Rectal smooth muscle tissue (tissue), 1 donor: ENCODE data around the gene COL17A1.

ENCODE experiments used
- H3K27ac ChIP-seq: one replicate; pipeline ENCODE4 v1.7.0; 2013; ENCODE audit warnings: low read depth, low read length, inconsistent platforms
- H3K27me3 ChIP-seq: one replicate; pipeline ENCODE4 v1.7.0; 2013; ENCODE audit warnings: low read length; ENCODE audit not compliant: control insufficient read depth, insufficient read depth
- H3K36me3 ChIP-seq: one replicate; pipeline ENCODE4 v1.7.0; 2013; ENCODE audit warnings: low read length; ENCODE audit not compliant: control insufficient read depth, insufficient read depth
- H3K4me1 ChIP-seq: one replicate; pipeline ENCODE4 v1.7.0; 2013; ENCODE audit warnings: low read length; ENCODE audit not compliant: control insufficient read depth, insufficient read depth
- H3K4me3 ChIP-seq: one replicate; pipeline ENCODE4 v1.7.0; 2013; ENCODE audit warnings: low read length
- H3K9ac ChIP-seq: one replicate; pipeline ENCODE4 v1.7.0; 2013; ENCODE audit warnings: low read length

Gene COL17A1

DNA sequence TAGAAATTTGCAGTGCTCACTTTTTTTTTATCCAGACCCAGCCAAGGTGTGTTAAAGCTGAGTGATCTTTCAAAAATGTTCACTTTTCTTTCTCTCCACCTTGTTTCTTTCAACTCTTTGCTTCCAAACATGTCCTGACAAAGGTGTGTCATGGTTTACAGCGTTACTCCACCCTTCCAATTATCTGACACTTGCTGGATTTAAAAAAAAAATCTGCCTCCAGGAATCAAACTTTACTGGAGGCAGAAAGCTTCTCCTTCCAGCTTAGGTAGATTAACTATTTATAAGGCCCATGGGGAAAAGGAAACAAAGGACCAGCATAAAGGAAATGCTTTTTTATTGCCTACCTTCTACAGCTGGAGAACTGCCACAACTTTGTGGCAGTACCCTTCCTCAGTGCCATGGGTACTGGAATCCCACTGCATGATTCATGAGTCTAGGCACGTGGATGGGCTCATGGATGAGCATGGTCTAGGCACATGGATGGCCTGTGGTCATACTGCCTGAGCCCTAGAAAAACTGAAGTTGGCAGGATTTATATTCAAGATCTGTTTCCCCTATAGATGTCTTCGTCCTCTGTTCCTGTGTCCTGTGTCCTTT is at the start of gene COL17A1:
Gene COL17A1 (minus strand): TSS at position 80 of the 600 bp plus-strand sequence. CDS start 5,207 bp downstream, outside the sequence.
- Histone ChIP-seq H3K4me1 (no peaks in the 10 kb centered on the region), H3K27me3 (no peaks in the 10 kb centered on the region), H3K4me3 (no peak within 1 kb of the TSS), H3K27ac (no peak within 1 kb of the TSS), H3K9ac (no peak within 1 kb of the TSS), H3K36me3 (no peaks in the 10 kb centered on the region)

- H3K36me3 ChIP-seq: peaks cover 2% of the 10 kb centered on the region
- no peak overlapping the region for H3K9ac ChIP-seq
- no peaks in the 10 kb centered on the region for H3K4me1 ChIP-seq
- H3K27ac ChIP-seq: no peak overlapping the region
- no peak overlapping the region for H3K4me3 ChIP-seq
- no peaks in the 10 kb centered on the region for H3K27me3 ChIP-seq
These were observed 44.4 kb upstream of the COL17A1 start for GRCh38 chr10:104130041-104130440.

DNA sequence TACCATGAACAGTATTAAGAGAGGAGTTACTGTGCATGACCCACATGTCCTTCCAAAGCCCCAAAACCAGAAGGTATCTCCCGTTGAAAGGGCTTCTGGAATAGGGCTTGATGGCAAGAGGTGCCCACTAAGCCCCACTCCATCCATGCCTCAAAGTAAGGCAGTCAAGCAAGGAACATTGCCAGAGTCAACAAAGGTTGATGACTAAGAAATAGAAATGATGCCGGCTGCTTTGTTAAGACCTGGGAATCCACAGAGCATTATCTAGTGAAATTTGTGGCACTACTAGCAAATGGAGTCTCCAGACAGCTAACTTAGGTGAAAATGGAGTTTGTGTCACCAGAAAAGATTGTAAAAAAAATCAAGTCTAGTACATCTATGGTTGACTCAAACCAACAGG is 42.5 kb upstream of the COL17A1 start:
- Histone ChIP-seq H3K4me3 (no peak overlapping the region), H3K9ac (no peak overlapping the region), H3K27me3 (no peaks in the 10 kb centered on the region), H3K27ac (no peak overlapping the region), H3K36me3 (peaks cover 2% of the 10 kb centered on the region), H3K4me1 (no peaks in the 10 kb centered on the region)

DNA sequence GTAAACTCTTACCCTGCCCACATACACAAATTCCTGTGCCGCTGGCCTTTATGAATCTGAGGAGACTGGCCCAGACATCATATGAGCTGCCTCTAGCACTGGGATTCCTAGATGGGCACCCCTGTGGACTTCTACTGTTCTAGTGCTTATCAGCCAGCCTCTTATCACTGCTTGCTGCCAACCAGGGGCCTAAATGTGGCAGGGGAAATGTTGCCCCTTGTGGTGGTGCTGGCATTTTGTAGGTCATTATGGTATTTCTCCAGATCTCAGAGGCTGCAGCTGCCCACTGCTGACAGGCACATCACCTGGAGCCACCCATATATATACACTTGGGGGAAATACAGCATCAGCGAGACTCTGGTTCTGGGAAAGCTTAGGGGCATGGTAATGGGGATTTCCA is 41.7 kb upstream of the COL17A1 start:
- Histone ChIP-seq H3K27me3 (no peaks in the 10 kb centered on the region), H3K4me1 (no peaks in the 10 kb centered on the region), H3K27ac (no peak overlapping the region), H3K9ac (no peak overlapping the region), H3K36me3 (peaks cover 2% of the 10 kb centered on the region), H3K4me3 (no peak overlapping the region)

- H3K9ac ChIP-seq: no peak overlapping the region
These were observed 37.7 kb upstream of the COL17A1 start for GRCh38 chr10:104123397-104123796.

DNA sequence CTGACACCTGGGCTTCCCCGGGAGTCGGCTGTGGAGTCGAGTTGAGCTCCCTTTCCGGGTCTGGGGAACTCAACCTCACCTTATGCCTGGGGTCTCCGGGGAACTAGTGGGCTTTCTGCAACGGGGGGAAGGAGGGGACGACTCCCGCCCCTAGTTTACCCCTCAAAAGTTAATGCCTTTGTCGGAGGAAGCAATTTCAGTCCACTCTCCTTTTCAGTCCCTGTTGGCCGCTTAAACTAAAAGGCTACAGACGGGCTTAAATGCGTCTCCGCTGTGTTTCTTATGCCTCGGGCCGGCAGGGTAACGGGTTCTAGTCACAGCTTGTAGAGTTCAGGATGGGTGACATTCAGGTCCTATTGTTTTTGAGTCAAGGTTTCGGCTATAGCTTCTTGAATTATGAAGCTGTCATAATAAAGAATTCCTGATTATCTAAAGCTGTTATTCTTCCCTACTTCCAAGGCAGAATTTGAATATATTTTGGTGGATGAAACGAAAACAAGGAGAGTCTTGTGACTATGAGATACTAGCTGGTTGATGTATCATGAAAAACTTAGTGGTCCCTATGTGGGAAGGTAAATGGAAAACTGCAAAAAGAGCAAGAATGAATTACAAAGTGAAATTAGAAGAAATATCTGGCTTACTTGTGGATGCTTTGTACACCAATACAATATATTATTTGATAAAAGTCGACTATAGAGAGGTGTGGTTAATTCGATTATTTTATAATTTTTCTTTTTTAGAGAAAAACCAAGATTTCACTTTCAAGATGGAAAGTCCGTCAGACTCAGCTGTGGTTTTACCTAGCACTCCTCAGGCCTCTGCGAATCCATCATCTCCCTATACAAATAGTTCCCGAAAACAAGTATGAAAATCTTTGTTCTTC is 36.8 kb upstream of the COL17A1 start:
- Histone ChIP-seq H3K4me3 (peak overlapping the region; percentile 86), H3K27ac (peak overlapping the region; percentile 85), H3K27me3 (no peaks in the 10 kb centered on the region), H3K9ac (peak overlapping the region; percentile 42), H3K4me1 (peaks cover 2% of the 10 kb centered on the region), H3K36me3 (peaks cover 2% of the 10 kb centered on the region)

More at GRCh38 chr10:104123397-104123796, 37.7 kb upstream of the COL17A1 start:
- Histone ChIP-seq H3K27ac (no peak overlapping the region), H3K4me1 (peaks cover 2% of the 10 kb centered on the region), H3K36me3 (peaks cover 2% of the 10 kb centered on the region), H3K4me3 (no peak overlapping the region), H3K27me3 (no peaks in the 10 kb centered on the region)

- no peaks in the 10 kb centered on the region for H3K36me3 ChIP-seq
- H3K9ac ChIP-seq: peak within 1 kb of the TSS; percentile 98
- H3K4me1 ChIP-seq: peaks cover 2% of the 10 kb centered on the region
- no peaks in the 10 kb centered on the region for H3K27me3 ChIP-seq
- H3K27ac ChIP-seq: peak within 1 kb of the TSS; percentile 97
- peak within 1 kb of the TSS; percentile 86 for H3K4me3 ChIP-seq
These were observed 36.0 kb upstream of the COL17A1 start, which contains the start of gene SFR1 for GRCh38 chr10:104121485-104122224. Gene SFR1 (plus strand): TSS chr10:104122171. CDS start chr10:104122184, 13 bp downstream.

DNA sequence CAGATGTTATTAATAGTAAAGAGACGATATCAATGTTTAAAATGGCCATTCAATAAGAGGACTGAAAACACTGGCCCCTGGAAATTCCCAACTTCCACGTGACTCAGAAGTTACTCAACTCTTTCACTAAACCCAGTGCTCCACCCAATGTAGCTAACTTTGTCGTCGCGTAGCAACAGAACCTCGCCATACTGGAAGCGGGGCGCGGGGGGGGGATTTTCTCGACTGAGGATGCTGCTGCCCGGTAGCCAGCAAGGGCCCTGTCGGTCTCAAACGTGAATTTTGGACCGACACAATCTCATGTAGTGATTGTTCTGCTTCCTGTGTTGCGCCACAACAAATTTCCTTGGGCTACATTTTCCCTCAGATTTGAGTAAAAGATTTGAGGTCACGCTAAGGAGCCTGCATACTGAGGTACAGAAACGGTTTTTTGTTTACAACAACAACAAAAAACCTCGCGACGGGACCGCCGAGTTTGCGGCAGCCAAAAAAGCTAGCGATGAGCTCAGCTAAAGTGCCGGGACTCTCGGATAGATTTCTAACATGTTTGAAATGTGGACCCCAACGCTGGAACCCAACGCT is 35.3 kb upstream of the COL17A1 start:
- Histone ChIP-seq H3K4me1 (peaks cover 2% of the 10 kb centered on the region), H3K27ac (peak overlapping the region; percentile 97), H3K9ac (peak overlapping the region; percentile 98), H3K27me3 (no peaks in the 10 kb centered on the region), H3K4me3 (peak overlapping the region; percentile 82), H3K36me3 (no peaks in the 10 kb centered on the region)

GRCh38 chr10:104120512-104120902 is 34.8 kb upstream of the COL17A1 start:
- H3K27ac ChIP-seq: peak overlapping the region; percentile 97
- no peak overlapping the region for H3K9ac ChIP-seq
- H3K4me1 ChIP-seq: peaks cover 2% of the 10 kb centered on the region
- no peaks in the 10 kb centered on the region for H3K36me3 ChIP-seq
- H3K27me3 ChIP-seq: no peaks in the 10 kb centered on the region
- peak overlapping the region; percentile 82 for H3K4me3 ChIP-seq

DNA sequence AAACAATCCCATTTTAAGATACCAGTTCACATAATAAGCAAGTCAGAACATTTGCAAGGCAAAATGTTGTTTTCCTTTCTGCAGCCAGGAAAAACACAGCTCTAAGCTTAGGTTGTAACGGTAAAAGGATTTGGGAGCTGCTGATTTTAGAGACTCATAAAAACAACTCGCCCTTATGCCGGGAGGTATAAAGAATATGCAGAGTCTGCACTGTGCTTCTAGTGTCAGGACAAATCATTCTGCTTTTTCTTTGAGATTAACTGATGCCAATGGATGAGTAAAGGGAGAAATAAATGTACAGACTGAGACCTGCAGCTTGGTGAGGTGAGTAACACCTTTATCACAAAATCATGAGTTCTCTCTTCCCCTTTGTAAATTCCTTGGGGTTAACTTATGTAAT is 34.3 kb upstream of the COL17A1 start:
- Histone ChIP-seq H3K9ac (no peak overlapping the region), H3K27ac (no peak overlapping the region), H3K4me1 (peaks cover 2% of the 10 kb centered on the region), H3K27me3 (no peaks in the 10 kb centered on the region), H3K4me3 (no peak overlapping the region), H3K36me3 (no peaks in the 10 kb centered on the region)

DNA sequence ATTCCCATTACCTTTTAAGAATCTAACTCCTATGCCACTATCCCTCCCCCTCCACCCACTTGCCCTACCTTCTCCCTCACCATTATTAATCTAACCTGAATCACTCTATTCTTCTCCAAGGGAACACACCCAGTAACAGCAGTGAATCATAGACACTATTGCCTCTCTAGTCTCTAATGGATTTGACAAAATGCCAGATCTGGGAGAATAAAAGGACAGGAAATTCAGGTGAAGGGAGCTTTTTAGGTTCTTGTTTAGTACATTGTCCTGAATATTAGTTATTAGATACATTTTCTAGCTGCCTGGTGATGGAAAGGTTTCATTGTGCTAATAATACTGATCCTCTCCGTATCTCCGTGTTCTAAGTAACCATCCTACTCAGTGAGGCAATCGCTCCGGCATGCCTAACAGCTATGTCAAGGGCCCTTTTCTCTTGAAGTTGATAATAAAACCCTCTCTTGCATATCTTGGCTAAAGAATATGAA is 32.2 kb upstream of the COL17A1 start:
- Histone ChIP-seq H3K9ac (no peak overlapping the region), H3K4me3 (no peak overlapping the region), H3K4me1 (peaks cover 2% of the 10 kb centered on the region), H3K27ac (no peak overlapping the region), H3K36me3 (no peaks in the 10 kb centered on the region), H3K27me3 (no peaks in the 10 kb centered on the region)
